Brain microvascular endothelial cell (primary cell): ENCODE results near the gene ZNF511.

Experiments
- DNase-seq: peaks from one replicate; pipeline ENCODE4 v3.0.0-alpha.2; 2020
- H3K27ac ChIP-seq: fragments of 250-450 bp; sonication (Bioruptor Pico); 2 replicates; pipeline ENCODE4 v1.5.1; 2020; ENCODE audit warnings: mild to moderate bottlenecking, moderate library complexity
- H3K27me3 ChIP-seq: fragments of 250-450 bp; sonication (Bioruptor Pico); replicated peaks from 2 replicates; pipeline ENCODE4 v1.5.1; 2020; ENCODE audit warnings: mild to moderate bottlenecking
- H3K36me3 ChIP-seq: fragments of 250-450 bp; sonication (Bioruptor Pico); replicated peaks from 2 replicates; pipeline ENCODE4 v1.5.1; 2020; ENCODE audit warnings: mild to moderate bottlenecking
- H3K4me3 ChIP-seq: 2 replicates; pipeline ENCODE4 v1.5.1; 2011; ENCODE audit warnings: low read depth, mild to moderate bottlenecking, control low read depth, low read length, moderate library complexity
- in situ Hi-C: cut with HindIII; loops from 2 replicates; pipeline ENCODE4 v1.10.0; 2017; ENCODE audit warnings: low sequenced_read_pairs, low pct_ligation_motif_present
- TF ChIP-seq, protein P1 (sequence below): IDR thresholded peaks from 2 replicates; pipeline ENCODE4 v1.5.1; 2011; ENCODE audit warnings: low read depth, mild to moderate bottlenecking, moderate library complexity, low read length, control low read depth, inconsistent platforms; ENCODE audit errors: missing control alignments

ZNF511 gene

DNA sequence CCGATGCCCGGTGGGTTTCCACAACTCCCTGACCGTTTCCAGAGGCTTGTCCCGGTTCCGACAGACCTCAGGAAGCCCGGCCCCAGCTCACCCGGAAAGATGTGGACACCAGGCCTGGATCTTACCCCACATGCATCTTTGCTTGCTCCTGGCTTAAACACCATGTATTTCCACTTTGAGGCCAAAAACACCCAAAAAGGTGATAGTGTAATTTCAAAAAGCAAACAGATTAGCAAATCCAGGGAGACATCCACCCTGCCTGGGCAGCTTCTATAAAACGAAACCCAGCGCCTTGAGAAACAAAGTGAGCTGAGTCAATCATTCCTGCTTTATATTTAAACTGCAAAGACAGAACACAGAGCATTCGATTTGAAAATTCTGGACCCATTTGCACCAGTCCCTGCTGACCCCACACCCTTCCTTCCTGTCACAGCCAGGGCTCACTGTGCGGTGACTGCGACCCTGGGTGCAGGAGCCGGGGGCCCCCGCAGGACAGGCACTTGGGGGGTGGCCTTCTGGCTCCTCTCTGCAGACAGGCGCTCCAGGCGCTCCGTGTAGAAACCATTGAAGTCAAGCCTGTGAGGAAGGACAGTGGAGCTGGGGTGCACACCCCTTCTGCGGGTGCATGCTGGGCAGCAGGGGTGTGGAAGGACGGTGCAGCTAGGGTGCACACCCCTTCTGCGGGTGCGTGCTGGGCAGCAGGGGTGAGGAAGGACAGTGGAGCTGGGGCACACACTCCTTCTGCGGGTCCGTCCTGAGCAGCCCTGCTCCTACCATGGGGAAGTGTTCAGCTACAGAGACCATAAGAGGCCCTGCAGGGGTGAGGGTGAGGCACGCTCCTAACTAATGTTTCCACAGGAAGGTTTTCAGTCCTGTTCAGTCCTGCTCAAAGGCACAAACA lies 29.1 kb upstream of the ZNF511 start:
- Histone ChIP-seq H3K4me3 (no peak overlapping the region), H3K36me3 (peaks cover 31% of the 10 kb centered on the region), H3K27me3 (peaks cover 2% of the 10 kb centered on the region), H3K27ac (no peak overlapping the region)
- in situ Hi-C loops, result no loop called here
- no peak for DNase-seq
- TF ChIP-seq, protein P1, sequence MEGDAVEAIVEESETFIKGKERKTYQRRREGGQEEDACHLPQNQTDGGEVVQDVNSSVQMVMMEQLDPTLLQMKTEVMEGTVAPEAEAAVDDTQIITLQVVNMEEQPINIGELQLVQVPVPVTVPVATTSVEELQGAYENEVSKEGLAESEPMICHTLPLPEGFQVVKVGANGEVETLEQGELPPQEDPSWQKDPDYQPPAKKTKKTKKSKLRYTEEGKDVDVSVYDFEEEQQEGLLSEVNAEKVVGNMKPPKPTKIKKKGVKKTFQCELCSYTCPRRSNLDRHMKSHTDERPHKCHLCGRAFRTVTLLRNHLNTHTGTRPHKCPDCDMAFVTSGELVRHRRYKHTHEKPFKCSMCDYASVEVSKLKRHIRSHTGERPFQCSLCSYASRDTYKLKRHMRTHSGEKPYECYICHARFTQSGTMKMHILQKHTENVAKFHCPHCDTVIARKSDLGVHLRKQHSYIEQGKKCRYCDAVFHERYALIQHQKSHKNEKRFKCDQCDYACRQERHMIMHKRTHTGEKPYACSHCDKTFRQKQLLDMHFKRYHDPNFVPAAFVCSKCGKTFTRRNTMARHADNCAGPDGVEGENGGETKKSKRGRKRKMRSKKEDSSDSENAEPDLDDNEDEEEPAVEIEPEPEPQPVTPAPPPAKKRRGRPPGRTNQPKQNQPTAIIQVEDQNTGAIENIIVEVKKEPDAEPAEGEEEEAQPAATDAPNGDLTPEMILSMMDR, result no peak

DNA sequence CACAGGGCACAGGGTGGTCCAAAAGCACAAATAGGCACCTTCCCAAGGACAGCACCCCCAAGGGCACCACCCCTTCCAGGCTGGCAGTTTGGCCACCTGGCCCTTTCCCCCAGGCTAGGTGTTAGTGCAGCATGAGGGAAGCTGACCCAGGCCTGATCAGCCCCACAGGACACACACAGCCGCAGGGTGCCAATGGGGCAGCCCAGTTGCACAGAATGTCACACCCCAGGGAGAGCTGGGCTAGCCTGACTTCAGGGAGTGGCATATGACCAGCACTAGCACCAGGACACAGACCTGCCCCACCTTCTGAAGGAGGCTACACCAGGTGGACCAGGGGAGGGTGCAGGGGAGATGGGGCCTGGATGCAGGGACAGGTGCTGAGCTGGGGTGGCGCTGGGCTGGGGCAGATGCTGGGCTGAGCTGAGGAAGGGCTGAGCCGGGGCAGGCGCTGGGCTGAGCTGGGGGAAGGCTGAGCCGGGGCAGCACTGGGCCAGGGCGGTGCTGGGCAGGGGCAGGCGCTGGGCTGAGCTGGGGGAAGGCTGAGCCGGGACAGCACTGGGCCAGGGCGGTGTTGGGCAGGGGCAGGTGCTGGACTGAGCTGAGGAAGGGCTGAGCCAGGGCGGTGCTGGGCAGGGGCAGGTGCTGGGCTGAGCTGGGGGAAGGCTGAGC lies 28.2 kb upstream of the ZNF511 start:
- H3K27me3 ChIP-seq, result peaks cover 2% of the 10 kb centered on the region
- DNase-seq, result no peak
- peaks cover 39% of the 10 kb centered on the region for H3K36me3 ChIP-seq
- no peak overlapping the region for H3K4me3 ChIP-seq
- TF ChIP-seq, protein P1, result no peak
- H3K27ac ChIP-seq, result no peak overlapping the region
- in situ Hi-C loops, result no loop called here

DNA sequence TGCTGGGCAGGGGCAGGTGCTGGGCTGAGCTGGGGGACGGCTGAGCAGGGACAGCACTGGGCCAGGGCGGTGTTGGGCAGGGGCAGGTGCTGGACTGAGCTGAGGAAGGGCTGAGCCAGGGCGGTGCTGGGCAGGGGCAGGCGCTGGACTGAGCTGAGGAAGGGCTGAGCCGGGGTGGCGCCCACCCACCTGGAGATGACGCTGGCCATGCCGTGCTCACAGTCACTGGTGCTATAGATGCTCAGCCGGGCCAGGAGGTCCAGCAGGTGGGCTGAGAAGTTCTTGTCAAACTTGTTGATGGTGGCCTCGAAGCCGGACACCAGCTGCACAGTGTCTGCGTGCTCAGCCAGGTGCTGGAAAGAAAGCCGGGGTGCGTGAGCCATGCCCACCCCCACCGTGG lies 27.6 kb upstream of the ZNF511 start:
- DNase-seq, result no peak
- Histone ChIP-seq H3K27me3 (peaks cover 2% of the 10 kb centered on the region), H3K36me3 (peaks cover 44% of the 10 kb centered on the region), H3K27ac (no peak overlapping the region), H3K4me3 (no peak overlapping the region)
- in situ Hi-C loops, result no loop called here
- TF ChIP-seq, protein P1, result no peak

DNA sequence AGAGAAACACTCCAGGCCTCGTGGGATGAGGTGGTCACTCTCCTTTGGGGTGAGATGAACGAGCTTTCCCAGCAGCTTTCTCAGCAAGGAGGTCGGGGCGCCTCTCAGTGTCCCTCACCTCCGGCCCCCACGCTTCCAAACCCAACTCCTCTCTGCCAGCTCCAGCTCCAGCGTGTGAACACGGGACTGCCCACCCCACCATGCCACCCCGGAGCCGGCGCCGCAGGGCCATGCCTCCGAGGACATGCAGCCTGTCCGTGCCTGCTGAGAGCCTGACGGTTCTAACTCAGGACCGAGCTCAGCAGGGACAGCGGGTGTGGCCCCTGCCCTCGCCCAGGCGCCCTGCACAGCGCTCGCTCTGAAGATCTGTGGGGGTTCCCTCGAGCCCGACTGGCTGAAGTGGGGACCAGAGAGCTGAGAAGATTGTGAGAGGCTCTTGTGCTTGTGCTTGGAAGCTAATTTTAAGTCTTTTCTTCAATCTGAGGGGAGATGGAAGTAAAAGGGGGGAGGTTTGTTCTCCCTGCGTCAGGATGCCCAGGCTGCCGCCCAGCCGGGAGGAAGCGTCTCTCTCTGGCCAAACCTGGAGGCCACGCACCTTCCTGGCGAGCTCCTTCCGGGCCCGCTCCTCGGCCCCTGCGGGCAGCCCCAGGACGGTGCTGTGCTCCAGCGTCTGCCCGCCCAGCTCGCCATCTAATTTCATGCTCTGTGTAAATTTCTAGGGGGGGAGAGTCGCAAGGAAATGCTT lies 26.9 kb upstream of the ZNF511 start:
- in situ Hi-C loops, result no loop called here
- no peak overlapping the region for H3K4me3 ChIP-seq
- peaks cover 49% of the 10 kb centered on the region for H3K36me3 ChIP-seq
- no peak overlapping the region for H3K27ac ChIP-seq
- no peaks in the 10 kb centered on the region for H3K27me3 ChIP-seq
- no peak for DNase-seq
- TF ChIP-seq, protein P1, result no peak

DNA sequence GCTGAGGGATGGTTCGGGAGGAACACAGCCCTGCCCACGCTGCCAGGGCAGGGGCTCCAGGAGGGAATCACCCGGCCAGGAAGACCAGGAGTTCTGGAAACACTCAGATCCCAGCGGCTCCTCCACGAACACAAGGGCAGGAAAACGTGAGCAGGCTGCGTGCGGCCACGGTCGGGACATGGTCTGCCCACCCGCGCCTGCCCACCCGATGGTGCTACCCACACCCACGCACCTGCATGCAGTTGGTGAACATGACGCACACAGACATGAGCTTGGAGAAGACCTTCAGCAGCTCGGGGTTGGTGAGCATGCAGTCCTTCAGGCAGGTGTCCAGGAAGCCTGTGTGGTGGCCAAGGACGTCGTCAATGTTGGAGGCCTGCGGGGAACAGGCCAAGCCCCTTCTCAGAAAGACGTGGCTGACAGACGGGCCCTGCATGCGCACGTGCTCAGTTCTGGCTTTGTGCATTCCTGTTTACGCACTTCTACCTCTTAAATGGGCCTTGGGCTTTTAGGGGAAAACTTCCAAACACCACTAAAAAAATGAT lies 25.8 kb upstream of the ZNF511 start:
- H3K27ac ChIP-seq, result no peak overlapping the region
- DNase-seq, result no peak
- H3K4me3 ChIP-seq, result no peak overlapping the region
- H3K27me3 ChIP-seq, result no peaks in the 10 kb centered on the region
- in situ Hi-C loops, result no loop called here
- TF ChIP-seq, protein P1, result no peak
- peaks cover 51% of the 10 kb centered on the region for H3K36me3 ChIP-seq
